Hepatocyte (in vitro differentiated cells): ENCODE results near the gene XPO6. TPM values are rescaled to one million over a fixed set of nuclear protein-coding genes. Genes with fewer than 3 reads are reported as not detected.

Experiments used
- DNase-seq: peaks from one replicate; pipeline ENCODE4 v3.0.0-alpha.2; 2016; ENCODE audit warnings: low spot score
- H2AFZ ChIP-seq: fragments of 200-600 bp; sonication (generic); 2 replicates; pipeline ENCODE4 v1.6.0; 2016; ENCODE audit warnings: antibody characterized with exemption, mild to moderate bottlenecking
- H3K27ac ChIP-seq: fragments of 200-600 bp; sonication (generic); 2 replicates; pipeline ENCODE4 v1.5.1; 2016; ENCODE audit warnings: mild to moderate bottlenecking
- H3K27me3 ChIP-seq: fragments of 200-600 bp; sonication (generic); 2 replicates; pipeline ENCODE4 v1.6.1; 2016
- H3K36me3 ChIP-seq: fragments of 200-600 bp; sonication (generic); replicated peaks from 2 replicates; pipeline ENCODE4 v1.5.1; 2016; ENCODE audit warnings: low read depth; ENCODE audit not compliant: insufficient read depth
- H3K4me1 ChIP-seq: fragments of 200-600 bp; sonication (generic); 2 replicates; pipeline ENCODE4 v1.5.1; 2016; ENCODE audit warnings: mild to moderate bottlenecking, moderate library complexity; ENCODE audit not compliant: insufficient read depth
- H3K4me2 ChIP-seq: fragments of 200-600 bp; sonication (generic); 2 replicates; pipeline ENCODE4 v1.6.0; 2016
- H3K4me3 ChIP-seq: fragments of 200-600 bp; sonication (generic); 2 replicates; pipeline ENCODE4 v1.5.1; 2016; ENCODE audit warnings: mild to moderate bottlenecking
- H3K79me2 ChIP-seq: fragments of 200-600 bp; sonication (generic); 2 replicates; pipeline ENCODE4 v1.6.0; 2017; ENCODE audit warnings: mild to moderate bottlenecking
- H3K9me2 ChIP-seq: fragments of 200-600 bp; sonication (generic); replicated peaks from 2 replicates; pipeline ENCODE4 v1.6.0; 2017; ENCODE audit warnings: mild to moderate bottlenecking; ENCODE audit not compliant: insufficient read depth
- H3K9me3 ChIP-seq: fragments of 200-600 bp; sonication (generic); 2 replicates; pipeline ENCODE4 v1.5.1; 2016; ENCODE audit warnings: low read depth, mild to moderate bottlenecking
- H4K20me1 ChIP-seq: fragments of 200-600 bp; sonication (generic); 2 replicates; pipeline ENCODE4 v1.6.0; 2016; ENCODE audit warnings: mild to moderate bottlenecking; ENCODE audit not compliant: insufficient read depth, poor library complexity, severe bottlenecking
- EZH2 ChIP-seq: fragments of 200-600 bp; sonication (generic); IDR thresholded peaks from 2 replicates; pipeline ENCODE4 v1.6.1; 2016; ENCODE audit warnings: antibody characterized with exemption, mild to moderate bottlenecking, borderline replicate concordance
- EZH2phosphoT487 ChIP-seq: fragments of 200-600 bp; sonication (generic); IDR thresholded peaks from one replicate; pipeline ENCODE4 v1.6.1; 2018; ENCODE audit warnings: antibody characterized with exemption, mild to moderate bottlenecking, low read depth, moderate library complexity; ENCODE audit not compliant: unreplicated experiment, severe bottlenecking
- WGBS: methylation state at CpG from one replicate; pipeline ENCODE4 v1.1.6; 2016; ENCODE audit warnings: low lambda C conversion rate; ENCODE audit errors: missing lambda C conversion rate; 5-methylcytosine and 5-hydroxymethylcytosine counted together
- polyA plus RNA-seq: library from polyadenylated mRNA; unstranded; fragments of >200 nt; fragmentation: Nextera tagmentation; extraction: Ambion mirVana; gene quantifications from 2 replicates; pipeline ENCODE4 v1.2.1, GENCODE V29; 2016
- total RNA-seq: library from RNA; depleted of rRNA; stranded (reverse); fragments of >200 nt; gene quantifications from 2 replicates; pipeline ENCODE4 v1.2.3, GENCODE V29; 2014
- TF ChIP-seq, protein P1 (sequence below): fragments of 200-600 bp; sonication (generic); IDR thresholded peaks from 2 replicates; pipeline ENCODE4 v1.5.1; 2016; ENCODE audit warnings: antibody characterized with exemption, mild to moderate bottlenecking; ENCODE audit not compliant: poor library complexity

Gene XPO6
- total and polyA plus RNA-seq, 2 experiments from 2014 or later: 39.8 to 111 TPM

- WGBS: 89% methylated on average over 7 of the region's 7 CpGs
- Histone ChIP-seq H2AFZ (no peak overlapping the region), H3K4me1 (no peaks in the 10 kb centered on the region), H4K20me1 (no peaks in the 10 kb centered on the region), H3K27ac (no peak overlapping the region), H3K4me2 (no peak overlapping the region), H3K9me2 (no peaks in the 10 kb centered on the region), H3K79me2 (no peaks in the 10 kb centered on the region), H3K9me3 (no peaks in the 10 kb centered on the region), H3K36me3 (no peaks in the 10 kb centered on the region), H3K27me3 (peaks cover 27% of the 10 kb centered on the region), H3K4me3 (no peak overlapping the region)
- TF ChIP-seq, protein P1, sequence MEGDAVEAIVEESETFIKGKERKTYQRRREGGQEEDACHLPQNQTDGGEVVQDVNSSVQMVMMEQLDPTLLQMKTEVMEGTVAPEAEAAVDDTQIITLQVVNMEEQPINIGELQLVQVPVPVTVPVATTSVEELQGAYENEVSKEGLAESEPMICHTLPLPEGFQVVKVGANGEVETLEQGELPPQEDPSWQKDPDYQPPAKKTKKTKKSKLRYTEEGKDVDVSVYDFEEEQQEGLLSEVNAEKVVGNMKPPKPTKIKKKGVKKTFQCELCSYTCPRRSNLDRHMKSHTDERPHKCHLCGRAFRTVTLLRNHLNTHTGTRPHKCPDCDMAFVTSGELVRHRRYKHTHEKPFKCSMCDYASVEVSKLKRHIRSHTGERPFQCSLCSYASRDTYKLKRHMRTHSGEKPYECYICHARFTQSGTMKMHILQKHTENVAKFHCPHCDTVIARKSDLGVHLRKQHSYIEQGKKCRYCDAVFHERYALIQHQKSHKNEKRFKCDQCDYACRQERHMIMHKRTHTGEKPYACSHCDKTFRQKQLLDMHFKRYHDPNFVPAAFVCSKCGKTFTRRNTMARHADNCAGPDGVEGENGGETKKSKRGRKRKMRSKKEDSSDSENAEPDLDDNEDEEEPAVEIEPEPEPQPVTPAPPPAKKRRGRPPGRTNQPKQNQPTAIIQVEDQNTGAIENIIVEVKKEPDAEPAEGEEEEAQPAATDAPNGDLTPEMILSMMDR: no peak
- no peak for TF ChIP-seq EZH2
- TF ChIP-seq EZH2phosphoT487: no peak
- no peak for DNase-seq
These were observed 142.8 kb downstream of the XPO6 start for GRCh38 chr16:28068976-28069375.

DNA sequence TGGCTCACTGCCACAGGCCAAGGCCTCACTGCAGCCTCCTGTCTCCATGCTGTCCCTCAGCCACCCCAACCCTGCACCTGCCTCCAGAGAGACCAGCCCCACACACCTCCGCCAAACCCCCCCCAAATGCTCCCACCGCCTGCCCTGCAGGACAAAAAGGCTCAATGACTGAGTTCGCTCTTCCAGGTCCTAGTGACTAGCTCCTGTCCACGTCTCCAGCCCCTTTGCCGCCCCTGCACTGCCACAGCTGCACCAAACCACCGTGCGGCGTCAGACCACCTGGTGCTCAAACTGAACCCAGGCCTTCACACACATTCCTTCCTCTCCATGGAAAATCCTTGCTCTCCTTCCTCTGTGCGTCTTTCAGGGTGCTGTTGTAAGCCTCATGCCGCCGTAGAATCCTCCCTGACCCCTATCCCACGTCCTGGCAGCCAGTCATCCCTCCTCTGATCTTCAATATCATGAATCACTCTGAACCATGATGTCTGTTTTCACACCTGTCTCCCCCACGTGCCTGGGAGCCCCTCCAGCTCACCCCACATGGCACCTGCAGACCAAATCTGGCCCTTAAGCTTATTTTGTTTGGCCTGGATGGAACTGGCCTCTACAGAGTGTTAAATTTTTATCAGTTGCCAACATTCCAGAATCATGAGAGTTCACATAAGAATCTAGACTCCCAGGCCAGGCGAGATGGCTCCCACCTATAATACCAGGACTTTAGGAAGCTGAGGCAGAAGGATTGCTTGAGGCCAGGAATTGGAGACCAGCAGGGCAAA is 144.0 kb downstream of the XPO6 start:
- WGBS: 75% methylated on average over 14 of the region's 14 CpGs
- no peak overlapping the region for H3K4me2 ChIP-seq
- peaks cover 31% of the 10 kb centered on the region for H3K27me3 ChIP-seq

DNA sequence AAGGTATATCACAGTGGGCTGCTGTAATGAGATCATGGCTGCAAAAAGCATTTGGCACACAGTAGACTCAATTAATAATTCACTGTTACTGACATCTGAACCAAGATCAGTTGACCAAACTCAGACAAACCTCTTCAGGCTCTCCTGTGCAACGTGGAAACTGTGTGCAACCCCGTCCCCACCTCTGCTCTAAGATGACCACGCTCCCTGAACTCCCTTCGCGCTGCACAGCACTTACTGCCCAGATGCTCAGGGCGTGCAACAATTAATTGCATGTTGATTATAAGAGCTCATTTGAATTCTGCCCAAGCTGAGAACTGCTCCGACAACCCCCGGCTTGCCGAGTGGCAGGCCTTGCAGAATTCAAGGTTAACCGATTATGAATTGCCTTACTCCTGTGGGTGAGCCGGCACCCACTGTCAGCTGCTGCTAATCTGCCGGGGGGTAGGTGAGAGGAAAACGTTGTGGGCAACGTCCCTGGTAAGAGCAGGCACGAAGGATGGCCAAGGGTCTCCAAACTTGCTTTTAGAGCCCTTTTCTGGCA is 147.0 kb downstream of the XPO6 start:
- H3K27ac ChIP-seq: no peak overlapping the region
- H4K20me1 ChIP-seq: no peaks in the 10 kb centered on the region
- H3K4me1 ChIP-seq: no peaks in the 10 kb centered on the region
- H2AFZ ChIP-seq: no peak overlapping the region
- H3K9me3 ChIP-seq: no peaks in the 10 kb centered on the region
- no peak overlapping the region for H3K4me2 ChIP-seq
- no peaks in the 10 kb centered on the region for H3K79me2 ChIP-seq
- H3K36me3 ChIP-seq: no peaks in the 10 kb centered on the region
- TF ChIP-seq EZH2 (no peak), EZH2phosphoT487 (no peak)
- TF ChIP-seq, protein P1: no peak
- H3K27me3 ChIP-seq: peaks cover 59% of the 10 kb centered on the region
- 88% methylated on average over 15 of the region's 15 CpGs for WGBS
- no peak overlapping the region for H3K4me3 ChIP-seq
- H3K9me2 ChIP-seq: no peaks in the 10 kb centered on the region
- no peak for DNase-seq

More for the DNA sequence above, 144.0 kb downstream of the XPO6 start:
- H2AFZ ChIP-seq: no peak overlapping the region
- H4K20me1 ChIP-seq: no peaks in the 10 kb centered on the region
- no peaks in the 10 kb centered on the region for H3K36me3 ChIP-seq
- no peaks in the 10 kb centered on the region for H3K79me2 ChIP-seq
- no peaks in the 10 kb centered on the region for H3K4me1 ChIP-seq
- no peak for DNase-seq
- H3K9me2 ChIP-seq: no peaks in the 10 kb centered on the region
- no peak overlapping the region for H3K27ac ChIP-seq
- no peak overlapping the region for H3K4me3 ChIP-seq
- no peaks in the 10 kb centered on the region for H3K9me3 ChIP-seq
- TF ChIP-seq EZH2 (no peak), EZH2phosphoT487 (no peak)
- TF ChIP-seq, protein P1: no peak
